GM23338 (cell line): ENCODE measurements around the gene RCCD1.

Source experiments
- CREB1 ChIP-seq: fragments of 250-450 bp; sonication (Bioruptor Pico); IDR thresholded peaks from 2 replicates; pipeline ENCODE4 v1.5.0; 2020; ENCODE audit warnings: low read depth, mild to moderate bottlenecking, moderate library complexity
- CTCF ChIP-seq, 2 experiments: fragments of 200-600 bp in 1 of 2; sonication (generic) in 1 of 2; conservative IDR thresholded peaks; 2 replicates each; pipeline versions ENCODE4 v1.5.1 to v1.6.1; 2016 to 2017; ENCODE audit warnings: antibody characterized with exemption in 2 of 2, low read depth in 2 of 2, mild to moderate bottlenecking in 2 of 2, moderate library complexity in 1 of 2
- ETS1 ChIP-seq: IDR thresholded peaks from 2 replicates; pipeline ENCODE4 v1.6.1; 2016; ENCODE audit warnings: antibody characterized with exemption
- EZH2 ChIP-seq: fragments of 200-600 bp; sonication (generic); IDR thresholded peaks from one replicate; pipeline ENCODE4 v1.8.0; 2017; ENCODE audit warnings: antibody characterized with exemption, mild to moderate bottlenecking, low read depth; ENCODE audit not compliant: unreplicated experiment
- EZH2phosphoT487 ChIP-seq: fragments of 200-600 bp; sonication (generic); IDR thresholded peaks from one replicate; pipeline ENCODE4 v1.8.1; 2018; ENCODE audit warnings: antibody characterized with exemption; ENCODE audit not compliant: unreplicated experiment
- JUNB ChIP-seq: IDR thresholded peaks from one replicate; pipeline ENCODE4 v1.6.1; 2016; ENCODE audit warnings: antibody characterized with exemption; ENCODE audit not compliant: unreplicated experiment
- NANOG ChIP-seq: IDR thresholded peaks from 2 replicates; pipeline ENCODE4 v1.6.1; 2016; ENCODE audit warnings: antibody characterized with exemption, borderline replicate concordance
- POLR2AphosphoS5 ChIP-seq: IDR thresholded peaks from 2 replicates; pipeline ENCODE4 v1.6.1; 2016; ENCODE audit warnings: antibody characterized with exemption, low read depth
- REST ChIP-seq: IDR thresholded peaks from one replicate; pipeline ENCODE4 v1.6.1; 2018; ENCODE audit warnings: antibody characterized with exemption; ENCODE audit not compliant: unreplicated experiment
- STAT1 ChIP-seq: IDR thresholded peaks from one replicate; pipeline ENCODE4 v1.6.1; 2016; ENCODE audit warnings: antibody characterized with exemption; ENCODE audit not compliant: unreplicated experiment
- ZNF462 ChIP-seq: fragments of 250-450 bp; sonication (Bioruptor Pico); IDR thresholded peaks from 2 replicates; pipeline ENCODE4 v1.5.0; 2020; ENCODE audit warnings: mild to moderate bottlenecking, moderate library complexity

GRCh38 chr15:90918034-90918788 lies 36.5 kb upstream of the RCCD1 start:
- TF ChIP-seq CTCF (conservative IDR thresholded peaks at IDR 0.05; ENCODE audit: low read depth in 2 of 2) = no peak
- TF ChIP-seq EZH2 = no peak
- no peak for TF ChIP-seq REST
- no peak for TF ChIP-seq NANOG
- no peak for TF ChIP-seq EZH2phosphoT487
- no peak for TF ChIP-seq CREB1
- no peak for TF ChIP-seq POLR2AphosphoS5
- no peak for TF ChIP-seq ZNF462 (CRISPR knock-in tag)
- TF ChIP-seq JUNB = no peak
- no peak for TF ChIP-seq ETS1
- TF ChIP-seq STAT1 = no peak
